BJ (cell line): ENCODE measurements around the gene PLCG1. TPM values are rescaled to one million over a fixed set of nuclear protein-coding genes. Genes with fewer than 3 reads are reported as not detected.

Experiments used
- CTCF ChIA-PET: fragments of 350-600 bp; formaldehyde crosslinking; extraction: SDS; loops from one replicate; lab custom pipeline; 2021; ENCODE audit warnings: antibody characterized with exemption, inconsistent platforms; lab: Yijun Ruan, JAX
- POLR2A ChIA-PET: fragments of 300-600 bp; sonication (Branson Sonifier 250); formaldehyde crosslinking; extraction: SDS; loops from one replicate; lab custom pipeline; 2021; ENCODE audit warnings: antibody characterized with exemption; lab: Charles Lee
- DNase-seq: peaks from one replicate; pipeline ENCODE4 v3.0.0-alpha.2; 2011; ENCODE audit warnings: low read depth
- H3K27me3 ChIP-seq: 2 replicates; pipeline ENCODE4 v1.6.0; 2011; ENCODE audit warnings: low read length; ENCODE audit not compliant: control insufficient read depth, insufficient read depth
- H3K36me3 ChIP-seq: 2 replicates; pipeline ENCODE4 v1.5.1; 2011; ENCODE audit warnings: low read length; ENCODE audit not compliant: control insufficient read depth, insufficient read depth
- H3K4me3 ChIP-seq: 2 replicates; pipeline ENCODE4 v1.5.1; 2011; ENCODE audit warnings: low read depth, mild to moderate bottlenecking, control low read depth, low read length
- polyA plus RNA-seq: library from polyadenylated mRNA; depleted of rRNA; stranded (reverse); fragments of >200 nt; gene quantifications from 2 replicates; pipeline ENCODE4 v1.2.3, GENCODE V29; 2011
- TF ChIP-seq, protein P1 (sequence below): IDR thresholded peaks from 2 replicates; pipeline ENCODE4 v1.5.1; 2011; ENCODE audit warnings: low read depth, mild to moderate bottlenecking, control low read depth, inconsistent platforms, low read length, moderate library complexity; ENCODE audit not compliant: insufficient read depth

PLCG1 gene
- polyA plus RNA-seq, 1 experiment, result 46.5 TPM

DNA sequence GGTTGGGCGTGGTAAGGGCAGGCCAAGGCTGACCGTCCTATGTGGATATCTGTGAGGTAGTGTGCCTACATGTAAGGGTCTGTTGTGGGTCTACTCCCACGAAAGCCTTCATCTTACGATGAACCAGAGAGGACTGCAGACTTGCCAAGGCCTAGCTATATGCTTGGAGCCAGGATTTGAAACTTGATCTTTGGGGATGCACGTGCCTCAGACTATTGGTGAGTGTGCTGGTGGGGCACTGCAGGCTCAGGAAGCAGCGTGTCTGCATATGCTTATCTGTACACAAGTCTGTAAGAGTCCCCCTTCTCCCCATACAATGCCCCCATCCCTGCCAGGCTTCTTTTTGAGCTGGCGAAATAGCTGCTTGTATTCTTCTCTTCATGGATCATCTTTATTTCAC, 17.9 kb downstream of the PLCG1 start:
- CTCF ChIA-PET, result no interaction called here
- no peak for DNase-seq

DNA sequence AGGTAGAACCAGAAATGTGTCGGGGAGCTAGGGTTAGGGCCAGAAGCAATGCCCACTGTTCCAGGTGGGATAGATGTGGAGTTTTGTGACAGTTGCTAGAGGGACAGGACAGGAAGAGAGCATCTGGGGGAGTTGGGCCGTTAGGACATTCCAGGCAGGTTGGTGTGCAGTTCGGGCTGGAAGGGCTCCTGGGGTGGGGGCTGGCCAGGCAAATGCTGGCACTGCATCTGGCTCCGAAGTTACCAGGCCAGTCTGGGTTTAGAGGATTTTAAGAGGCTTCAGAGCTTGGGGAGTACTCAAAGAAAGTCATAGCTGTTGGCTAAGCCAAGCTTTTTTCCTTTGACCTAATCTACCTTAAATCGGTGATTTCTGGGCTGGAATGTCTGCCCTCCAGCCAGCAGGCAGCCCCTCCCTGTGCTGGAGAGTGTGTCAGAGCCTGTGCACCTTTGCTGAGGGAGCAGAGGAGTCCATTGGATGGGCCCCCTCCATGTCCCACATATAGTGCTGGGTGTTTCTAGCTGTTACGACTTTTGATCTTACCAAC, 20.8 kb downstream of the PLCG1 start:
- Histone ChIP-seq H3K36me3 (peaks cover 8% of the 10 kb centered on the region), H3K4me3 (no peak overlapping the region), H3K27me3 (no peaks in the 10 kb centered on the region)
- DNase-seq, result no peak
- TF ChIP-seq, protein P1, sequence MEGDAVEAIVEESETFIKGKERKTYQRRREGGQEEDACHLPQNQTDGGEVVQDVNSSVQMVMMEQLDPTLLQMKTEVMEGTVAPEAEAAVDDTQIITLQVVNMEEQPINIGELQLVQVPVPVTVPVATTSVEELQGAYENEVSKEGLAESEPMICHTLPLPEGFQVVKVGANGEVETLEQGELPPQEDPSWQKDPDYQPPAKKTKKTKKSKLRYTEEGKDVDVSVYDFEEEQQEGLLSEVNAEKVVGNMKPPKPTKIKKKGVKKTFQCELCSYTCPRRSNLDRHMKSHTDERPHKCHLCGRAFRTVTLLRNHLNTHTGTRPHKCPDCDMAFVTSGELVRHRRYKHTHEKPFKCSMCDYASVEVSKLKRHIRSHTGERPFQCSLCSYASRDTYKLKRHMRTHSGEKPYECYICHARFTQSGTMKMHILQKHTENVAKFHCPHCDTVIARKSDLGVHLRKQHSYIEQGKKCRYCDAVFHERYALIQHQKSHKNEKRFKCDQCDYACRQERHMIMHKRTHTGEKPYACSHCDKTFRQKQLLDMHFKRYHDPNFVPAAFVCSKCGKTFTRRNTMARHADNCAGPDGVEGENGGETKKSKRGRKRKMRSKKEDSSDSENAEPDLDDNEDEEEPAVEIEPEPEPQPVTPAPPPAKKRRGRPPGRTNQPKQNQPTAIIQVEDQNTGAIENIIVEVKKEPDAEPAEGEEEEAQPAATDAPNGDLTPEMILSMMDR, result no peak
- POLR2A ChIA-PET, result no interaction called here
- CTCF ChIA-PET, result interaction anchor here (0.6 to 1.9 kb wide), 7 partner anchors 11 to 195 kb away, joined by 3 to 14 read pairs (median 3); partner anchors contain the start of gene LPIN3

More for the DNA sequence above, 17.9 kb downstream of the PLCG1 start:
- Histone ChIP-seq H3K36me3 (peaks cover 2% of the 10 kb centered on the region; the same call in 1 of the 2 replicates), H3K4me3 (no peak overlapping the region), H3K27me3 (no peaks in the 10 kb centered on the region)
- TF ChIP-seq, protein P1, result no peak
- POLR2A ChIA-PET, result no interaction called here

DNA sequence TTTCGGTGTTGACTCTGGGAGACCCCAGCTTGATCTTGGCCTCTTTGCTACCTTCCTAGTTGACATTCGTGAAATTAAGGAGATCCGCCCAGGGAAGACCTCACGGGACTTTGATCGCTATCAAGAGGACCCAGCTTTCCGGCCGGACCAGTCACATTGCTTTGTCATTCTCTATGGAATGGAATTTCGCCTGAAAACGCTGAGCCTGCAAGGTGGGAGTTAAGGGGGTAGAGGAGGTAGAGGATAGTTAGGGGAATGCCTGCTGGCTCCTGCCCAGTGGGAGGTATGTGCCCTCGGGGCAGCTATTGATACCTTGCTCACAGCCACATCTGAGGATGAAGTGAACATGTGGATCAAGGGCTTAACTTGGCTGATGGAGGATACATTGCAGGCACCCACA, 22.2 kb downstream of the PLCG1 start:
- ChIA-PET POLR2A (no interaction called here), CTCF (interaction anchor here (1.0 to 1.3 kb wide), 2 partner anchors 13 kb away, joined by 3 read pairs; no protein-coding TSS in a partner anchor)
- H3K27me3 ChIP-seq, result no peaks in the 10 kb centered on the region
- no peak for DNase-seq
- no peak overlapping the region for H3K4me3 ChIP-seq
- TF ChIP-seq, protein P1, result no peak
- H3K36me3 ChIP-seq, result peaks cover 18% of the 10 kb centered on the region

GRCh38 chr20:41160686-41161085, 23.3 kb downstream of the PLCG1 start:
- CTCF ChIA-PET, result interaction anchor here (1.3 kb wide), 1 partner anchor 9 kb away, joined by 3 read pairs; no protein-coding TSS in a partner anchor
- POLR2A ChIA-PET, result no interaction called here
- H3K36me3 ChIP-seq, result peaks cover 28% of the 10 kb centered on the region

GRCh38 chr20:41161886-41162285, 24.5 kb downstream of the PLCG1 start:
- DNase-seq, result no peak
- TF ChIP-seq, protein P1, result no peak
- CTCF ChIA-PET, result no interaction called here
- POLR2A ChIA-PET, result no interaction called here
- Histone ChIP-seq H3K27me3 (no peaks in the 10 kb centered on the region), H3K36me3 (peaks cover 38% of the 10 kb centered on the region), H3K4me3 (no peak overlapping the region)

More at GRCh38 chr20:41160686-41161085, 23.3 kb downstream of the PLCG1 start:
- no peaks in the 10 kb centered on the region for H3K27me3 ChIP-seq
- no peak for DNase-seq
- H3K4me3 ChIP-seq, result no peak overlapping the region
- TF ChIP-seq, protein P1, result no peak
